GM12864 (cell line): ENCODE results near the gene KCNJ9.

Experiments used
- DNase-seq: peaks from one replicate; pipeline ENCODE4 v3.0.0-alpha.2; 2011; ENCODE audit warnings: low read depth
- H3K4me3 ChIP-seq: 2 replicates; pipeline ENCODE4 v1.5.1; 2011; ENCODE audit warnings: mild to moderate bottlenecking, low read depth, low read length, control low read depth
- CTCF ChIP-seq: IDR thresholded peaks from 2 replicates; pipeline ENCODE4 v1.5.1; 2011; ENCODE audit warnings: low read depth, mild to moderate bottlenecking, moderate library complexity, low read length, control low read depth, inconsistent platforms; ENCODE audit errors: missing control alignments

KCNJ9 gene

GRCh38 chr1:160056648-160057169 is 24.6 kb upstream of the KCNJ9 start:
- DNase-seq, result no peak
- no peak for TF ChIP-seq CTCF
- H3K4me3 ChIP-seq, result no peak overlapping the region

- no peak for DNase-seq
- peak; percentile 34 for TF ChIP-seq CTCF
- no peak overlapping the region for H3K4me3 ChIP-seq
These were observed 23.3 kb upstream of the KCNJ9 start for GRCh38 chr1:160058087-160058486.

- TF ChIP-seq CTCF, result peak; percentile 14
- DNase-seq, result no peak
- no peak overlapping the region for H3K4me3 ChIP-seq
These were observed 19.7 kb upstream of the KCNJ9 start for GRCh38 chr1:160061369-160062229.

- H3K4me3 ChIP-seq, result no peak overlapping the region
- DNase-seq, result no peak
- no peak for TF ChIP-seq CTCF
These were observed 19.2 kb upstream of the KCNJ9 start for GRCh38 chr1:160062230-160062532.

GRCh38 chr1:160063176-160063575 is 18.2 kb upstream of the KCNJ9 start:
- no peak for DNase-seq
- H3K4me3 ChIP-seq, result no peak overlapping the region
- TF ChIP-seq CTCF, result no peak

GRCh38 chr1:160064164-160064563 is 17.2 kb upstream of the KCNJ9 start:
- no peak for DNase-seq
- H3K4me3 ChIP-seq, result no peak overlapping the region
- TF ChIP-seq CTCF, result no peak

- DNase-seq, result no peak
- no peak for TF ChIP-seq CTCF
- H3K4me3 ChIP-seq, result no peak overlapping the region
These were observed 16.6 kb upstream of the KCNJ9 start for GRCh38 chr1:160064746-160065145.
